ENCODE measurements around the gene PCBD1. TPM values are rescaled to one million over a fixed set of nuclear protein-coding genes. Genes with fewer than 3 reads are reported as not detected.
"Not testable (repeated sequence)": the region's sequence is repeated elsewhere in the genome, so short reads cannot be mapped to it uniquely, and the experiment has no call there.

Gene PCBD1
- total RNA-seq (ENCODE audit: insufficient read depth, low replicate concordance), result 25.5 TPM

GRCh38 chr10:70887804-70888800 lies at the start of gene PCBD1:
Gene PCBD1, minus strand, starts transcription at chr10:70888565. Its CDS starts 32 bp downstream, at chr10:70888533.
- peak; percentile 87 for DNase-seq (ENCODE audit: low spot score)

- no peak for DNase-seq (ENCODE audit: low spot score)
These were observed 49.3 kb upstream of the PCBD1 start for GRCh38 chr10:70937661-70938060.

- no peak for DNase-seq (ENCODE audit: low spot score)
These were observed 47.7 kb upstream of the PCBD1 start for GRCh38 chr10:70936111-70936510.

- no peak for DNase-seq (ENCODE audit: low spot score)
These were observed 47.3 kb upstream of the PCBD1 start for GRCh38 chr10:70935631-70936030.

- no peak for DNase-seq (ENCODE audit: low spot score)
These were observed 46.8 kb upstream of the PCBD1 start for GRCh38 chr10:70935125-70935625.

- no peak for DNase-seq (ENCODE audit: low spot score)
These were observed 46.3 kb upstream of the PCBD1 start for GRCh38 chr10:70934701-70935100.

- peak; percentile 86 for DNase-seq (ENCODE audit: low spot score)
These were observed 44.2 kb upstream of the PCBD1 start for GRCh38 chr10:70932392-70933196.

- no peak for DNase-seq (ENCODE audit: low spot score)
These were observed 42.9 kb upstream of the PCBD1 start for GRCh38 chr10:70931168-70931815.

- DNase-seq (ENCODE audit: low spot score), result no peak
These were observed 42.1 kb upstream of the PCBD1 start for GRCh38 chr10:70930263-70931000.

GRCh38 chr10:70928140-70928539 lies 39.8 kb upstream of the PCBD1 start:
- no peak for DNase-seq (ENCODE audit: low spot score)

GRCh38 chr10:70927189-70927943 lies 39.0 kb upstream of the PCBD1 start:
- peak; percentile 42 for DNase-seq (ENCODE audit: low spot score)

- DNase-seq (ENCODE audit: low spot score), result no peak
These were observed 38.0 kb upstream of the PCBD1 start for GRCh38 chr10:70926226-70927000.

- DNase-seq (ENCODE audit: low spot score), result no peak
These were observed 37.2 kb upstream of the PCBD1 start for GRCh38 chr10:70925377-70926225.

GRCh38 chr10:70923696-70924095 lies 35.3 kb upstream of the PCBD1 start:
- no peak for DNase-seq (ENCODE audit: low spot score)

- no peak for DNase-seq (ENCODE audit: low spot score)
These were observed 32.9 kb upstream of the PCBD1 start for GRCh38 chr10:70921285-70921684.

GRCh38 chr10:70920519-70920918 lies 32.2 kb upstream of the PCBD1 start:
- no peak for DNase-seq (ENCODE audit: low spot score)

GRCh38 chr10:70919906-70920305 lies 31.5 kb upstream of the PCBD1 start:
- DNase-seq (ENCODE audit: low spot score), result not testable (repeated sequence)

- DNase-seq (ENCODE audit: low spot score), result peak; percentile 50
These were observed 30.6 kb upstream of the PCBD1 start for GRCh38 chr10:70918851-70919530.
